SU-DHL-6 (cell line): ENCODE data around the gene EHBP1L1.
A peak's percentile ranks its signal among the peaks of the same experiment; 100 is the strongest.

Experiments used
- H2AFZ ChIP-seq: fragments of 200-600 bp; sonication (generic); 2 replicates; pipeline ENCODE4 v1.6.1; 2014; ENCODE audit warnings: low read depth, mild to moderate bottlenecking, moderate library complexity, mixed read lengths, antibody characterized with exemption, low read length; ENCODE audit not compliant: severe bottlenecking
- H3F3A ChIP-seq: fragments of 200-600 bp; shearing (Covaris generic); 2 replicates; pipeline ENCODE4 v1.6.0; 2016; ENCODE audit warnings: antibody characterized with exemption, mild to moderate bottlenecking; ENCODE audit not compliant: insufficient read depth
- H3K27ac ChIP-seq: fragments of 200-600 bp; sonication (generic); 2 replicates; pipeline ENCODE4 v1.5.1; 2016; ENCODE audit warnings: low read depth, mild to moderate bottlenecking, low read length, moderate library complexity, mixed read lengths
- H3K27me3 ChIP-seq: fragments of 200-600 bp; sonication (generic), shearing (Covaris generic); 2 replicates; pipeline ENCODE4 v1.6.0; 2014; ENCODE audit warnings: mild to moderate bottlenecking, low read length
- H3K36me3 ChIP-seq: fragments of 200-600 bp; sonication (generic); 2 replicates; pipeline ENCODE4 v1.6.1; 2014; ENCODE audit warnings: mild to moderate bottlenecking, low read length, mixed read lengths
- H3K4me2 ChIP-seq: fragments of 300-600, 200-600 bp; shearing (Covaris generic), sonication (generic); 2 replicates; pipeline ENCODE4 v1.6.0; 2014; ENCODE audit warnings: low read length, low read depth, mild to moderate bottlenecking; ENCODE audit not compliant: poor library complexity, severe bottlenecking
- H3K4me3 ChIP-seq: fragments of 200-600 bp; sonication (generic); 2 replicates; pipeline ENCODE4 v1.5.1; 2014; ENCODE audit warnings: antibody characterized with exemption, low read length, mild to moderate bottlenecking, mixed read lengths; ENCODE audit not compliant: insufficient read depth, poor library complexity, severe bottlenecking
- H3K79me2 ChIP-seq: fragments of 200-600 bp; sonication (generic); 2 replicates; pipeline ENCODE4 v1.6.1; 2014; ENCODE audit warnings: mild to moderate bottlenecking, low read length, moderate library complexity; ENCODE audit not compliant: insufficient read depth
- H3K9ac ChIP-seq: fragments of 200-600 bp; sonication (generic); 2 replicates; pipeline ENCODE4 v1.7.0; 2014; ENCODE audit warnings: mild to moderate bottlenecking, low read length
- H3K9me2 ChIP-seq: fragments of 200-600 bp; sonication (generic); replicated peaks from 2 replicates; pipeline ENCODE4 v1.6.1; 2014; ENCODE audit warnings: low read length; ENCODE audit not compliant: insufficient read depth
- H3K9me3 ChIP-seq: fragments of 200-600 bp; sonication (generic); 2 replicates; pipeline ENCODE4 v1.6.1; 2014; ENCODE audit warnings: low read length, mixed read lengths; ENCODE audit not compliant: insufficient read depth
- H4K20me1 ChIP-seq: fragments of 200-600 bp; sonication (generic); 2 replicates; pipeline ENCODE4 v1.6.1; 2014; ENCODE audit warnings: low read depth, mild to moderate bottlenecking, antibody characterized with exemption, low read length, moderate library complexity, mixed read lengths
- EZH2phosphoT487 ChIP-seq: fragments of 200-600 bp; sonication (generic), shearing (Covaris generic); conservative IDR thresholded peaks from 2 replicates; pipeline ENCODE4 v1.6.1; 2018; ENCODE audit warnings: mild to moderate bottlenecking, antibody characterized with exemption, low read length, moderate library complexity, mixed read lengths
- TF ChIP-seq, protein P1 (sequence below): fragments of 200-600 bp; sonication (generic); IDR thresholded peaks from one replicate; pipeline ENCODE4 v1.5.1; 2017; ENCODE audit warnings: antibody characterized with exemption, mild to moderate bottlenecking, low read length, moderate library complexity; ENCODE audit not compliant: insufficient read depth, poor library complexity, severe bottlenecking

The EHBP1L1 gene

GRCh38 chr11:65576867-65577755 is 1.3 kb downstream of the EHBP1L1 start:
- Histone ChIP-seq H4K20me1 (no peaks in the 10 kb centered on the region), H3K4me2 (peak overlapping the region; percentile 48), H2AFZ (no peak overlapping the region), H3K9me3 (no peaks in the 10 kb centered on the region), H3K4me3 (no peak overlapping the region), H3K27ac (no peak overlapping the region), H3K27me3 (no peaks in the 10 kb centered on the region), H3K36me3 (no peaks in the 10 kb centered on the region), H3F3A (peaks cover 11% of the 10 kb centered on the region), H3K9me2 (no peaks in the 10 kb centered on the region), H3K9ac (peak overlapping the region; percentile 84; the same call in 1 of the 2 replicates), H3K79me2 (no peaks in the 10 kb centered on the region)
- no peak for TF ChIP-seq EZH2phosphoT487

GRCh38 chr11:65577756-65578109 is 1.9 kb downstream of the EHBP1L1 start:
- no peaks in the 10 kb centered on the region for H3K27me3 ChIP-seq

DNA sequence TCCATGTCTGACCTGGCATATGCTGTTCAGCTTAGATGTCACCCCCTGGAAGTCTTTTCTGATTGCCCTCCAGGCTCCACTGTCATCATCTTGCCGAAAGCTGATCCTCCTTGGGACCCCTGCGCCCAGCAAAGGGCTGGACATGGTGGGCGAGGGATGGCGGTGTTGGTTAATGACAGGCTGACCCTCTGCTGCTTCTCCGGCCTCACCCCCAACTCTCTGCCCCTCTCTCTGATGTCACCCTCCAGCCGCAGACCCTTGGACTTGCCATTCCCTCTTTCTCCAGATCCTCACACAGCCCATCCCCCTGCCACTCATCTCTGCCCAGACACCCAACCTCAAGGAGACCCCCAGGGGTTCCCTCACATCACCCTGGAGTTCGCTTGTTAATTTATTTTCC is 2.3 kb downstream of the EHBP1L1 start:
- H3K4me2 ChIP-seq: no peak overlapping the region
- TF ChIP-seq, protein P1, sequence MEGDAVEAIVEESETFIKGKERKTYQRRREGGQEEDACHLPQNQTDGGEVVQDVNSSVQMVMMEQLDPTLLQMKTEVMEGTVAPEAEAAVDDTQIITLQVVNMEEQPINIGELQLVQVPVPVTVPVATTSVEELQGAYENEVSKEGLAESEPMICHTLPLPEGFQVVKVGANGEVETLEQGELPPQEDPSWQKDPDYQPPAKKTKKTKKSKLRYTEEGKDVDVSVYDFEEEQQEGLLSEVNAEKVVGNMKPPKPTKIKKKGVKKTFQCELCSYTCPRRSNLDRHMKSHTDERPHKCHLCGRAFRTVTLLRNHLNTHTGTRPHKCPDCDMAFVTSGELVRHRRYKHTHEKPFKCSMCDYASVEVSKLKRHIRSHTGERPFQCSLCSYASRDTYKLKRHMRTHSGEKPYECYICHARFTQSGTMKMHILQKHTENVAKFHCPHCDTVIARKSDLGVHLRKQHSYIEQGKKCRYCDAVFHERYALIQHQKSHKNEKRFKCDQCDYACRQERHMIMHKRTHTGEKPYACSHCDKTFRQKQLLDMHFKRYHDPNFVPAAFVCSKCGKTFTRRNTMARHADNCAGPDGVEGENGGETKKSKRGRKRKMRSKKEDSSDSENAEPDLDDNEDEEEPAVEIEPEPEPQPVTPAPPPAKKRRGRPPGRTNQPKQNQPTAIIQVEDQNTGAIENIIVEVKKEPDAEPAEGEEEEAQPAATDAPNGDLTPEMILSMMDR: no peak
- no peak for TF ChIP-seq EZH2phosphoT487
- no peaks in the 10 kb centered on the region for H3K9me3 ChIP-seq
- H4K20me1 ChIP-seq: no peaks in the 10 kb centered on the region
- H3K27me3 ChIP-seq: no peaks in the 10 kb centered on the region
- no peaks in the 10 kb centered on the region for H3K9me2 ChIP-seq
- H3K36me3 ChIP-seq: no peaks in the 10 kb centered on the region
- no peak overlapping the region for H3K4me3 ChIP-seq
- no peak overlapping the region for H3K9ac ChIP-seq
- H3K79me2 ChIP-seq: no peaks in the 10 kb centered on the region
- no peak overlapping the region for H3K27ac ChIP-seq
- H2AFZ ChIP-seq: no peak overlapping the region
- H3F3A ChIP-seq: peaks cover 11% of the 10 kb centered on the region

More at GRCh38 chr11:65577756-65578109, 1.9 kb downstream of the EHBP1L1 start:
- Histone ChIP-seq H3K9me2 (no peaks in the 10 kb centered on the region), H3K79me2 (no peaks in the 10 kb centered on the region), H3K9me3 (no peaks in the 10 kb centered on the region), H4K20me1 (no peaks in the 10 kb centered on the region), H3K36me3 (no peaks in the 10 kb centered on the region), H3F3A (peaks cover 11% of the 10 kb centered on the region), H2AFZ (no peak overlapping the region), H3K4me3 (no peak overlapping the region), H3K27ac (no peak overlapping the region), H3K9ac (no peak overlapping the region), H3K4me2 (no peak overlapping the region)
- TF ChIP-seq, protein P1: no peak
- TF ChIP-seq EZH2phosphoT487: no peak

DNA sequence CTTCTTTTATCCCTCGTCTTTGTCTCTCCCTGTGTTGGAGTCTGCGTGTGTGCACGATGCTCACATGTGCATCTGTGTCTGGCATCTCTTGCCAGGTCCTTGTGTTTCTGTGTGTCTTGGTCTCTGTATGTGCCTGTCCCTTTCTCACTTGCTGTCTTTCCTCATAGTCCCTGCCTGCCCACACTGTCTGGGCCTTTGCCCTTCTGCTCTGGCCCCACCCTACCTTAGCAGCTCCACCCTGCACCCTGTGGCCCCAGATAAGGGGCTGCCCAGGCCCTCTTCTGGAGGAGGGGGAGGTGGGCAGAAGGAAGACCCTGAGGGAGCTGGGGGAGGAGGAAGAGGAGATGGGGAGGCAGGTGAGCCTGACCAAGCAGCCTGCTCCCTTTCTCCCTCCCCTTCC is 2.8 kb downstream of the EHBP1L1 start:
- Histone ChIP-seq H3K4me3 (no peak overlapping the region), H3K9me2 (no peaks in the 10 kb centered on the region), H2AFZ (no peak overlapping the region), H3K9ac (no peak overlapping the region), H3K27ac (no peak overlapping the region), H3F3A (peaks cover 11% of the 10 kb centered on the region), H3K36me3 (no peaks in the 10 kb centered on the region), H3K79me2 (no peaks in the 10 kb centered on the region), H4K20me1 (no peaks in the 10 kb centered on the region), H3K9me3 (no peaks in the 10 kb centered on the region), H3K27me3 (no peaks in the 10 kb centered on the region), H3K4me2 (no peak overlapping the region)
- TF ChIP-seq, protein P1: no peak
- TF ChIP-seq EZH2phosphoT487: no peak
